GM12875 (cell line): ENCODE data around the gene LDLRAD3.

ENCODE experiments used
- H3K4me3 ChIP-seq: one replicate; pipeline ENCODE4 v1.5.1; 2011; ENCODE audit warnings: low read depth, low read length, control low read depth
- TF ChIP-seq, protein P1 (sequence below): IDR thresholded peaks from 2 replicates; pipeline ENCODE4 v1.5.1; 2011; ENCODE audit warnings: low read depth, mild to moderate bottlenecking, control low read depth, inconsistent platforms, low read length, moderate library complexity, borderline replicate concordance; ENCODE audit not compliant: insufficient read depth

The LDLRAD3 gene

DNA sequence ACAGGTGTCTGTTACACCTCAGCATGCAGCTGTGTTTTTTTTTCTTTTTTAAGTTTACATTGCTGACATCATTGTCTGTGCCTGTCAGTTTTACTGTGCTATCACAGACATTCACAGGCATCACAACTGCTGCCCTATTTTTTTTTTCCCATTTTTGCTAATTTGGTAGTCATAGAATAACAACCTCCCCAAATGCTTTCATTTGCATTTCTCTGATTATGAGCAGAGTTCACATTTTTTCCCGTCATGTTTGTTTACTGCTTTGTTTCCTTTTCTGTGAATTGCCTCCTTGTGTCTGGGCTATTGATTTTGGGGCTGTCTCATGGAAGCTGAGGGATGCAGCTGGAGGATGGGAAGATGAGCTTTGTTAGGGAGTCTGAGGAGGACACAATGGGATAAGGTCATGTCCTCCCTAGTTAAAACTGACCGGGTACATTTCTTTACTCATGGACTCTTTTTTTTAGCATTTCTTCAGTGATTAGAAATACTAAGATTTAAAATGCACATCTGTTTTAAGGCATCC is 155.1 kb downstream of the LDLRAD3 start:
- no peak overlapping the region for H3K4me3 ChIP-seq

DNA sequence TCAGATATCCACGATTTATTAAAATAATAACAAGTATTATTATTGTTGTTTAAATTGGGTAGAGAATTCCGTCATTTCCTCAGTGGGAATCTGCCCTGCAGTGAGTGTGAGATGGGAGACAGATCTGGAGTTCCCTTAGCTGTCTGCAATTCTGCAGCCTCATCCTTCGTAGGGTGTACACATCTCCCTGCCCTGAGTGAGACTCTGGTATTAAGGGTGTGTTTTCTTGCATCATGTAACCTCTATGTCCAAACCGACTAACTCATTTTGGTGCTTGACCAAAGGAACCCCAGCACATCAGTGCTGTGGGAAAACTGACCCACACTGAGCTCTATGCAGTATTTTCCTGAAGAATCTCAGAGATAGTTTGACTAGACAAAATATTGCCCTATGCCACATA is 157.6 kb downstream of the LDLRAD3 start:
- H3K4me3 ChIP-seq, result no peak overlapping the region
- TF ChIP-seq, protein P1, sequence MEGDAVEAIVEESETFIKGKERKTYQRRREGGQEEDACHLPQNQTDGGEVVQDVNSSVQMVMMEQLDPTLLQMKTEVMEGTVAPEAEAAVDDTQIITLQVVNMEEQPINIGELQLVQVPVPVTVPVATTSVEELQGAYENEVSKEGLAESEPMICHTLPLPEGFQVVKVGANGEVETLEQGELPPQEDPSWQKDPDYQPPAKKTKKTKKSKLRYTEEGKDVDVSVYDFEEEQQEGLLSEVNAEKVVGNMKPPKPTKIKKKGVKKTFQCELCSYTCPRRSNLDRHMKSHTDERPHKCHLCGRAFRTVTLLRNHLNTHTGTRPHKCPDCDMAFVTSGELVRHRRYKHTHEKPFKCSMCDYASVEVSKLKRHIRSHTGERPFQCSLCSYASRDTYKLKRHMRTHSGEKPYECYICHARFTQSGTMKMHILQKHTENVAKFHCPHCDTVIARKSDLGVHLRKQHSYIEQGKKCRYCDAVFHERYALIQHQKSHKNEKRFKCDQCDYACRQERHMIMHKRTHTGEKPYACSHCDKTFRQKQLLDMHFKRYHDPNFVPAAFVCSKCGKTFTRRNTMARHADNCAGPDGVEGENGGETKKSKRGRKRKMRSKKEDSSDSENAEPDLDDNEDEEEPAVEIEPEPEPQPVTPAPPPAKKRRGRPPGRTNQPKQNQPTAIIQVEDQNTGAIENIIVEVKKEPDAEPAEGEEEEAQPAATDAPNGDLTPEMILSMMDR, result no peak

More for the DNA sequence above, 155.1 kb downstream of the LDLRAD3 start:
- TF ChIP-seq, protein P1, result no peak

DNA sequence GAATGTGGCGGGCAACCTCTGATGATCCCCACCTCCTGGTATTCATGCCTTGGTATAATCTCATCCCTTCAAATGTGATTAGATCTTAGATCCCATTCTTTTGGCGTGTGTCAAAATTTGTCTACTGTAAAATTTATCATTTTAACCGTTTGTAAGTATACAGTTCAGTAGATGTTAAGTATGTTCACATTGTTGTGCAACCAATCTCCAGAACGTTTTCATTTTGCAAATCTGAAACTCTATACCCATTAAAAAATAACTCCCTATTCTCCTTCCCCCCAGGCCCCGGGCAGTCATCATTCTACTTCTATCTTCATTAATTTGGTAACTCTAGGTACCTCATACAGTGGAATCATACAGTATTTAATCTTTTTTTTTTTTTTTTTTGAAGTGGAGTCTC is 159.0 kb downstream of the LDLRAD3 start:
- H3K4me3 ChIP-seq, result no peak overlapping the region
- TF ChIP-seq, protein P1, result no peak

DNA sequence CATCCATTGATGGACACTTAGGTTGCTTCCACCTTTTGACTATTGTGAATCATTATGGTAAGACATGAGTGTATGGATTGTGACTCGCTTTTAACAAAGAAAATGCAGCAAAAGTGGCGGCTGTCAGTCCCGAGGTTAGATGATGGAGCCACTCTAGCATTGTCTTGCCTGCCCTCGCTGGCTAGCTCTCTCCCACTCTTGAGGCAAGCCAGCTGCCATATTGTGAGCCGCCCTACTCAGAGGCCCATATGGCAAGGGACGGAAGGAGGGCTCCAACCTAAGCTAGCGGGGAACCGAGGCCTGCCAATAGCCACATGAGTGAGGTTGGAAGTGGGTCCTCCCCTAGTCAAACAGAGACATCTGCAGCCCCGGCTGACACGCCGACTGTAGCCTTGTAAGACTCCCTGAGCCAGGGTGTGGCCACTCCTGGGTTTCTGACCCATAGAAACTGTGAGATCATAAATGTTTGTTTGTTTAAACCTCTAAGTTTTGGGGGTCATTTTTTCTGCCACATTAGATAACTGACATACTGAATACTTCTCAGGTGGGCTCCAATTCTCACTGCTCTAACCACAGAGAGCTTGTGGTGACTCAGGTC is 160.2 kb downstream of the LDLRAD3 start:
- TF ChIP-seq, protein P1, result no peak
- no peak overlapping the region for H3K4me3 ChIP-seq

DNA sequence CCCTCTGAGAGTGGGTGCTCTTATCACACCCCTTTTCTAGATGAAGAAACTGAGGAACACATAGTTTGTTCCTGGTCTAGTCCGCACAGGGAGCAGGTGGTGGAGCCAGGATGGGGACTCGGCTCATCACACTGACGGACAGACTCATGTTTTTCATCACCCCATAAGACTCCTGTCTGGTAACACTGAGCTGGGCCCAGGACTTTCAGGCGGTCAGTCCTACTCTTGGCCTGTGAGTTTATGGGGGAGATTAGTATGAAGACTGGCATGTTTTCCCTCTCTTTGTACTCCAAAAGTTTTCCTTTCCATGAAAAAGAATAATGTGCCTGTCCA is 160.8 kb downstream of the LDLRAD3 start:
- TF ChIP-seq, protein P1, result no peak
- no peak overlapping the region for H3K4me3 ChIP-seq

DNA sequence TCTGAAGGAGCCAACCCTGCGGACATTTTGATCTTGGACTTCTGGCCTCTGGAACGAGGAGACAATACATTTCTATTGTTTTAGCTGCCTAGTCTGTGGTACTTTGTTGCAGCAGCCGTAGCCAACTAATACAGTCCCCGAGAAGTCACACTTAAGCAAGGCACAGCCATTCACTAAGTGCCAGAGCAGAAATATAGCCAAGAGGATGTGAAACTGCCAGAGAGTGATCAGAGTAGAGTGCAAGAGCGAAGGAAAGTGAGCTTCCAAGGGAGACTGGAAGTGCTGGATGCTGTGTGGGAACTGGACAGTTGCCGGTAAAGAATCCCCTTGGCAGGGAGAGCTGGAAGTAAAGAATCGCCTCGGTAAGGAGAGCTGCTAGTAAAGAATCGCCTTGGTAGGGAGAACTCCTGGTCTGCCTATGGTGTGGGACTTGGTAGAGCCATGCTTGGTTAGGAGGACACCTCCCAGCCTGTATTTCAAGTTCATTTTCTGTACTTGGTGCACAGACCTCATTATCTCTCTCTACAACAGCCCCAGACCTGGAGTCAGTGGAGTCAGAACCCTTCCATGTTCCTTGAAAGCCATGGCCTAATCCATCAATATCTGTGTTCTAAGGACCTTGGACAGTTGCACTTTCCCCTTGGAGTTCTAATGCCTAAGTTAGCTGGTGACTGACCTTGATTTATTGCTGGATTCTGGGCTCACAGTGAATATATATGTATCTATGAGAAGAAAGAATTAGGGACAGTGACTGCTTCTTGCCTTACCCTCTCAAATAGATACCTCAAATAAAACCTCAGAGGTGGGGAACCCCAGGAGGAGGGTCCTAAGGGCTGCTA is 162.1 kb downstream of the LDLRAD3 start:
- TF ChIP-seq, protein P1, result no peak

DNA sequence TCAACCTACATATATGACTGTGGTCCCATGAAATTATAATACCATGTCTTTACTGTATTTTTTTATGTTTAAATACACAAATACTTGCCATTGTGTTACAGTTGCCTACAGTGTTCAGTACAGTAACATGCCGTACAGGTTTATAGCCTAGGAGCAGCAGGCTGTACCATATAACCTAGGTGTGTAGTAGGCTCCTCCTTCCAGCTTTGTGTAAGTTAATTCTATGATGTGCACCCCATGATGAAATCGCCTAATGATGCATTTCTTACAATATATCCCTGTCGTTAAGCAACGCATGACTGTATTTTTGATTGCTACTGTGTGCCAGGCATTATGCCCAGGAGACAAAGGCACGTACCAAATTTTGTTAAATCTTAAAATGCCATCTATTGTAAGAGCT is 163.7 kb downstream of the LDLRAD3 start:
- H3K4me3 ChIP-seq, result no peak overlapping the region
- TF ChIP-seq, protein P1, result no peak

More for the DNA sequence above, 162.1 kb downstream of the LDLRAD3 start:
- no peak overlapping the region for H3K4me3 ChIP-seq
